PFSK-1 (cell line): ENCODE results near the gene FAM151A.

ENCODE experiments used
- FOXP2 ChIP-seq: optimal IDR thresholded peaks from 2 replicates; pipeline ENCODE3; 2011; ENCODE audit warnings: borderline replicate concordance, control low read depth, inconsistent platforms; ENCODE audit not compliant: insufficient read depth; ENCODE audit errors: extremely low read length, extremely low read depth
- POLR2AphosphoS5 ChIP-seq: IDR thresholded peaks from 2 replicates; pipeline ENCODE4 v1.6.1; 2012; ENCODE audit warnings: low read depth, mild to moderate bottlenecking, control low read depth, low read length, moderate library complexity
- SIN3A ChIP-seq: IDR thresholded peaks from 2 replicates; pipeline ENCODE4 v1.6.1; 2012; ENCODE audit warnings: mild to moderate bottlenecking, low read length, moderate library complexity, borderline replicate concordance; ENCODE audit not compliant: insufficient read depth
- TAF1 ChIP-seq: IDR thresholded peaks from 2 replicates; pipeline ENCODE4 v1.6.1; 2012; ENCODE audit warnings: low read length, control low read depth, borderline replicate concordance; ENCODE audit not compliant: insufficient read depth
- TF ChIP-seq, protein P1 (sequence below), 2 experiments: IDR thresholded peaks; 2 replicates each; pipeline versions ENCODE4 v1.6.1 to v1.8.0; 2011 to 2012; ENCODE audit warnings: low read depth in 2 of 2, low read length in 2 of 2, control low read depth in 1 of 2, inconsistent platforms in 1 of 2, mild to moderate bottlenecking in 1 of 2, moderate library complexity in 1 of 2; ENCODE audit not compliant: insufficient read depth in 1 of 2

FAM151A gene

DNA sequence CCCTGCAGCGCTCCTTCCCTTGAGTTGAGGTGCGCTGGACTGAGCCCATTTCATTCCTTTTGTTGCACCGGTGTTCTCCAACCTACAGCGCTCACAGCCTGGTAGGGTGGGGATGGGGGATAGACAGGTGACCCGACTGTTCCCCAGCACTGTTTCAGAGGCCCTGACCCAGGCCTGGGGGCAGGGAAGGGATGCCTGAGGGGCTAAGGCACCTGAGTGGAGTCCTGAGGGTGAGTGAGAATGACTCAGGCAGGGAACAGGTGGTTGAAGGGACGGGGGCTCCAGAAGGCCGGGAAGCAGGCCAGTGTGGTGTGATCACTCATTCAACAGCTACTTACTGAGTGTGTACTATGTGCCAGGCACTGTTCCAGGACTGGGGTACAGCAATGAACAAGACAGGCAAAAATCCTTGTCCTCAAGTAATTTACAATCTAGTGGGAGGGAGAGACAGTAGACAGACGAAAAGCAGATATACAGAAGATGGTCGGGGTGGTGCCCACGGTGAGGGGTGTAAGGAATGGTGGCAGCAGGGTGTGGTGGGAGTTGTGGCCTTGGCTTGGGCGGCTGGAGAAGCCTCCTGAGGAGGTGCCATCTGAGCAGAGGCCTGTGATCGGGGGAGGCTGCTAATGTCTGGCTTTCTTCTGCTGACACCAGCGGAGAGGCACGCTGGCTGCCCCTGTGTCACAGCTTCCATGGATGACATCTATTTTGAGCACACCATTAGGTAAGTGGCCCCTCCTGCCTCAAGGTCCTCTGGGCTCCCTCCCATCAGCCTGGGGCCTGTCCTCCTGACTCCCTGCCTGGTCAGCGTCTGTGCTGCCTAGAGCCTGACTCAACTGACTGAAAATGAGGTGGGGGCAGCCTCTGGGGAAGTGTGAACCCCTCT is 37.9 kb downstream of the FAM151A start:
- TF ChIP-seq SIN3A, result no peak
- TF ChIP-seq, protein P1, sequence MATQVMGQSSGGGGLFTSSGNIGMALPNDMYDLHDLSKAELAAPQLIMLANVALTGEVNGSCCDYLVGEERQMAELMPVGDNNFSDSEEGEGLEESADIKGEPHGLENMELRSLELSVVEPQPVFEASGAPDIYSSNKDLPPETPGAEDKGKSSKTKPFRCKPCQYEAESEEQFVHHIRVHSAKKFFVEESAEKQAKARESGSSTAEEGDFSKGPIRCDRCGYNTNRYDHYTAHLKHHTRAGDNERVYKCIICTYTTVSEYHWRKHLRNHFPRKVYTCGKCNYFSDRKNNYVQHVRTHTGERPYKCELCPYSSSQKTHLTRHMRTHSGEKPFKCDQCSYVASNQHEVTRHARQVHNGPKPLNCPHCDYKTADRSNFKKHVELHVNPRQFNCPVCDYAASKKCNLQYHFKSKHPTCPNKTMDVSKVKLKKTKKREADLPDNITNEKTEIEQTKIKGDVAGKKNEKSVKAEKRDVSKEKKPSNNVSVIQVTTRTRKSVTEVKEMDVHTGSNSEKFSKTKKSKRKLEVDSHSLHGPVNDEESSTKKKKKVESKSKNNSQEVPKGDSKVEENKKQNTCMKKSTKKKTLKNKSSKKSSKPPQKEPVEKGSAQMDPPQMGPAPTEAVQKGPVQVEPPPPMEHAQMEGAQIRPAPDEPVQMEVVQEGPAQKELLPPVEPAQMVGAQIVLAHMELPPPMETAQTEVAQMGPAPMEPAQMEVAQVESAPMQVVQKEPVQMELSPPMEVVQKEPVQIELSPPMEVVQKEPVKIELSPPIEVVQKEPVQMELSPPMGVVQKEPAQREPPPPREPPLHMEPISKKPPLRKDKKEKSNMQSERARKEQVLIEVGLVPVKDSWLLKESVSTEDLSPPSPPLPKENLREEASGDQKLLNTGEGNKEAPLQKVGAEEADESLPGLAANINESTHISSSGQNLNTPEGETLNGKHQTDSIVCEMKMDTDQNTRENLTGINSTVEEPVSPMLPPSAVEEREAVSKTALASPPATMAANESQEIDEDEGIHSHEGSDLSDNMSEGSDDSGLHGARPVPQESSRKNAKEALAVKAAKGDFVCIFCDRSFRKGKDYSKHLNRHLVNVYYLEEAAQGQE (IDR thresholded peaks at IDR 0.05; ENCODE audit: insufficient read depth in 1 of 2, low read depth in 2 of 2, low read length in 2 of 2), result no peak
- no peak for TF ChIP-seq TAF1
- no peak for TF ChIP-seq POLR2AphosphoS5
- no peak for TF ChIP-seq FOXP2

DNA sequence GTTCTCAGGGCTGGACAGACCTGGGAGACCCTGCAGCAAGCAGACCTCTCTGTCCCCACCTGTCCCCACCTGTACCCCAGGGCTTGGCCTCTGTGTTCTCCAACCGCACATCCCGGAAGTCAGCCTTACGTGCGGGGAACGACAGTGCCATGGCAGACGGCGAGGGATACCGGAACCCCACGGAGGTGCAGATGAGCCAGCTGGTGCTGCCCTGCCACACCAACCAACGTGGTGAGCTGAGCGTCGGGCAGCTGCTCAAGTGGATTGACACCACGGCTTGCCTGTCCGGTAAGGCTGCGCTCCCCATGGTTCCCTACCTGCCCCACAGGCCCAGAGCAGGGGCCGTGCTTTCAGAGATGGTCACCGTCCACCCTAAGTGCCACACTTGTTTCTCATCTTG is 38.8 kb downstream of the FAM151A start:
- TF ChIP-seq, protein P1 (IDR thresholded peaks at IDR 0.05; ENCODE audit: insufficient read depth in 1 of 2, low read depth in 2 of 2, low read length in 2 of 2), result no peak
- TF ChIP-seq FOXP2, result no peak
- no peak for TF ChIP-seq POLR2AphosphoS5
- TF ChIP-seq TAF1, result no peak
- TF ChIP-seq SIN3A, result no peak

DNA sequence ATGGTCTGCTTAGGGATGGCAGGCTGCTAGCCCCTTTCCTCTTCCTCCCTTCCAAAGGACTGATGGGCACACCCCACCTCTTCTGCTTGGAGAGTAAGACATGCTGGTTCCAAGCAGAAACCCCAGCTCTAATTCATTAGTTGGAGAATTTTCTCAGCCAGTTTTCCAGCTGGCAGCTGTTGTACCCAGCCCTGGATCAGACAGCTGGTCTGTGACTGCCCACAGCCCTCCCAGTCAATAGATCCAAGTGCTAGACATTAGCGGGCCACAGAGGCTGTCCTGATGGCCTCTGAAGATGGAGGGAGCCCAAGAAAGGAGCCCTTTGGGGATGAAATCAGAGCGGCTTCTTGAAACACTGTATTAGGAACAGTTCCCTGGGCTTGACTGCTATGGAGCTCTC is 39.5 kb downstream of the FAM151A start:
- TF ChIP-seq FOXP2 (no peak), POLR2AphosphoS5 (no peak), SIN3A (no peak), TAF1 (no peak)
- TF ChIP-seq, protein P1 (IDR thresholded peaks at IDR 0.05; ENCODE audit: insufficient read depth in 1 of 2, low read depth in 2 of 2, low read length in 2 of 2), result no peak

DNA sequence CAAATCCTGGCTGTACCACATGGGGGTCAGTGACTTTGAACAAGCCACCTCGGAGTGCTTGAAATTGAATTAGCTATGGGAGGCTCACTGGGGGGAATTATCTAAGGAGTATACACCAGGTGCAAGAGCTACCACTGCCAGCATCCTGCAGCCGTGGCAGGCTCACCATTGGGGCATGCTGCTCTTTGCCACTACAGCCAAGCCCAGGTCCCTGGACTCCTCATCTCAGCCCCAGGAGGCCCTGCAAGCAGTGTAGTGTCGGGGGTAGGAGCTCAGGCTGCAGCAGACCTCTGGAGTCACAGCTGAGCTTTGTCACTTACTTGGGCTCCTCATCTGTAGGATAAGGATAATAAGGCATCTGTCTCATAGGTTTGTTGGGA is 40.0 kb downstream of the FAM151A start:
- TF ChIP-seq, protein P1 (IDR thresholded peaks at IDR 0.05; ENCODE audit: insufficient read depth in 1 of 2, low read depth in 2 of 2, low read length in 2 of 2), result no peak
- no peak for TF ChIP-seq SIN3A
- no peak for TF ChIP-seq FOXP2
- TF ChIP-seq POLR2AphosphoS5, result no peak
- no peak for TF ChIP-seq TAF1
